AG10803 (cell line): ENCODE results near the gene ANO9.

Experiments used
- DNase-seq: peaks from one replicate; pipeline ENCODE4 v3.0.0; 2010; ENCODE audit warnings: low read depth
- H3K4me3 ChIP-seq: 2 replicates; pipeline ENCODE4 v1.5.1; 2011; ENCODE audit warnings: mild to moderate bottlenecking, low read length, control low read depth
- TF ChIP-seq, protein P1 (sequence below): conservative IDR thresholded peaks from 2 replicates; pipeline ENCODE4 v1.5.1; 2011; ENCODE audit warnings: mild to moderate bottlenecking, low read length, control low read depth, inconsistent platforms

Gene ANO9

DNA sequence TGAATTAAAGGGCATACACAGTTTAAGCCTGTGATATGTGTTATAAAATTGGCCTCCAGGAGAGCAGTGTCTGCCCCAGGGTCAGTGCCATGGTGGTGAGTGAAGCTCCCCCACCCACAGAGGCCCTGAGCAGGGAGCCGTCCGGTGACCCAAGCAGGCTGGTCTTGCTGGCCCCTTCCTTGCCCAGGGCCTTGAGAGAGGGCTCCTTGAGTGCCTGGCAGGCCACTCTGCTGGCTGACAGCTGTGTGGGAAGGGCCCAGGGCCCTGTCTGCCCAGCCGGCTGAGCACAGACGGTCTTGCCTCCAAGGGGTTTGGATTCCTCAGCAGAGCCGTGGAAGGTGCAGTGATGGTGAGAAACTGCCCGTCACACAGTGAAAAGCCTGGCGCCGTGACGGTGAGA lies 34.1 kb upstream of the ANO9 start:
- H3K4me3 ChIP-seq: no peak overlapping the region
- no peak for DNase-seq
- TF ChIP-seq, protein P1, sequence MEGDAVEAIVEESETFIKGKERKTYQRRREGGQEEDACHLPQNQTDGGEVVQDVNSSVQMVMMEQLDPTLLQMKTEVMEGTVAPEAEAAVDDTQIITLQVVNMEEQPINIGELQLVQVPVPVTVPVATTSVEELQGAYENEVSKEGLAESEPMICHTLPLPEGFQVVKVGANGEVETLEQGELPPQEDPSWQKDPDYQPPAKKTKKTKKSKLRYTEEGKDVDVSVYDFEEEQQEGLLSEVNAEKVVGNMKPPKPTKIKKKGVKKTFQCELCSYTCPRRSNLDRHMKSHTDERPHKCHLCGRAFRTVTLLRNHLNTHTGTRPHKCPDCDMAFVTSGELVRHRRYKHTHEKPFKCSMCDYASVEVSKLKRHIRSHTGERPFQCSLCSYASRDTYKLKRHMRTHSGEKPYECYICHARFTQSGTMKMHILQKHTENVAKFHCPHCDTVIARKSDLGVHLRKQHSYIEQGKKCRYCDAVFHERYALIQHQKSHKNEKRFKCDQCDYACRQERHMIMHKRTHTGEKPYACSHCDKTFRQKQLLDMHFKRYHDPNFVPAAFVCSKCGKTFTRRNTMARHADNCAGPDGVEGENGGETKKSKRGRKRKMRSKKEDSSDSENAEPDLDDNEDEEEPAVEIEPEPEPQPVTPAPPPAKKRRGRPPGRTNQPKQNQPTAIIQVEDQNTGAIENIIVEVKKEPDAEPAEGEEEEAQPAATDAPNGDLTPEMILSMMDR: no peak

DNA sequence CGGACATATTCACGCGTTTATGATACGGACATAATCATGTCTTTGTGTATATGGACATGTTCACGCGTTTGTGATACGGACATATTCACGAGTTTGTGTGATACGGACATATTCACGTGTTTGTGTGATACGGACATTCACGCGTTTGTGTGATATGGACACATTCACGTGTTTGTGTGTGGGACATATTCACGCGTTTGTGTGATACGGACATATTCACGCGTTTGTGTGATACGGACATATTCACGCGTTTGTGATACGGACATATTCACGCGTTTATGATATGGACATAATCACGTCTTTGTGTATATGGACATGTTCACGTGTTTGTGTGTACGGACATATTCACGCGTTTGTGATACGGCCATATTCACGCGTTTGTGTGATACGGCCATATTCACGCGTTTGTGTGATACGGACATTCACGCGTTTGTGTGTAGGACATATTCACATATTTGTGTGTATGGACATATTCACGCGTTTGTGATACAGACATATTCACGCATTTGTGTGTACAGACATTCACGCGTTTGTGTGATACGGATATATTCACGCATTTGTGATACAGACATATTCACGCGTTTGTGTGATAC lies 33.2 kb upstream of the ANO9 start:
- no peak overlapping the region for H3K4me3 ChIP-seq
- no peak for DNase-seq
- TF ChIP-seq, protein P1: no peak

DNA sequence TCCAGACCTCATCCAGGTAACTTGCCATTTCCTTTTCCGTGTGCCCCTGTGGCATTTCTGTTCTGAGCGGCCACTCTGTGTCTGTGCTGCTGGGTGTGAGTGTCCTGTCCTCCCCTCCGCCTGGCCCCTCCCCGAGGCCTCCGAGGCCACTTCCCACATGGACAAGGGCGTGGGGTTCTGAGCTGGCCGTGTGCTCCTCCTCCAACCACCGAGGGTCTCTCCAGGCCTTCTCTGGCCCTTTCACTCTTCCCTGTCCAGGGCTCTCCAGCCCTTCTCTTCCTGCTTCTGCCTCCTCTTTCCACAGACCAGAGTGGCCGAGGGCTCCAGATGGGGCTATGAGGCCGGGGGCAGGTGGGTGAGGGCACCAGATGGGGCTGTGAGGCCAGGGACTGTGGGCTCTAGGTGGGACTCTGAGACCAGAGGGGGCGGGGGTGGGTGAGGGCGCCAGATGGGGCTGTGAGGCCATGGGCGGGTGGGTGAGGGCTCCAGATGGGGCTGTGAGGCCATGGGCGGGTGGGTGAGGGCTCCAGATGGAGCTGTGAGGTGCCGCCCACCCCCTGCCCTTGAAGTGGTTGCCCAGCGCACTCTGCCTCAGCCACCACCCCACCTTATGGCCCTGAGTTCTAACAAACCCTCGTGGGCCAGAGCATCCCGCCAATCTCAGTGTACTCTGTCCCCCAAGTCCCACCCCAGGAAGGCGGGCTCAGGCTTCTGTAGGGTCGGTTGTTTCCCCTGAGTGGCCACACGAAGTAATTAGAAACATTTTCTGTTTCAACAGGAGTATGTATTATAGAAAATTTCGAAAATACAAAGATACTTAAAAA lies 32.4 kb upstream of the ANO9 start:
- DNase-seq: no peak
- no peak overlapping the region for H3K4me3 ChIP-seq
- TF ChIP-seq, protein P1: no peak

- DNase-seq: no peak
- H3K4me3 ChIP-seq: no peak overlapping the region
- TF ChIP-seq, protein P1: no peak
Observed at GRCh38 chr11:473415-473814, 31.6 kb upstream of the ANO9 start.

- no peak for DNase-seq
- TF ChIP-seq, protein P1: no peak
Observed at GRCh38 chr11:472816-473215, 31.0 kb upstream of the ANO9 start.

GRCh38 chr11:472272-472671 lies 30.5 kb upstream of the ANO9 start:
- TF ChIP-seq, protein P1: no peak
- DNase-seq: no peak
- H3K4me3 ChIP-seq: no peak overlapping the region

More at GRCh38 chr11:472816-473215, 31.0 kb upstream of the ANO9 start:
- no peak overlapping the region for H3K4me3 ChIP-seq
